K562 (cell line): ENCODE data around the gene ERN1. TPM values are rescaled to one million over a fixed set of nuclear protein-coding genes. Genes with fewer than 3 reads are reported as not detected.
A peak's percentile ranks its signal among the peaks of the same experiment; 100 is the strongest.

Experiments
- CBX3 ChIP-seq, 2 experiments: IDR thresholded peaks; 1 replicate in 1 of 2; 2 replicates in 1 of 2; pipeline ENCODE4 v1.6.1; 2012; ENCODE audit warnings: inconsistent platforms in 2 of 2, low read length in 2 of 2, borderline replicate concordance in 1 of 2, control low read depth in 1 of 2
- CXXC5 ChIP-seq: fragments of 250-450 bp; sonication (Bioruptor Pico); IDR thresholded peaks from 2 replicates; pipeline ENCODE4 v1.8.0; 2022; ENCODE audit warnings: inconsistent platforms, mild to moderate bottlenecking, moderate library complexity
- ETS2 ChIP-seq: IDR thresholded peaks from 2 replicates; pipeline ENCODE4 v1.6.1; 2016; ENCODE audit warnings: borderline replicate concordance, missing genetic modification characterization, mild to moderate bottlenecking, moderate library complexity, missing compliant biosample characterization; ENCODE audit not compliant: poor library complexity, severe bottlenecking
- FOXP4 ChIP-seq: sonication (generic); formaldehyde crosslinking; IDR thresholded peaks from 2 replicates; pipeline ENCODE4 v1.8.0; 2022; ENCODE audit warnings: mild to moderate bottlenecking, missing genetic modification reagents, borderline replicate concordance
- GTF2B ChIP-seq: IDR thresholded peaks from 2 replicates; pipeline ENCODE4 v1.6.1; 2011; ENCODE audit not compliant: insufficient read length; ENCODE audit errors: extremely low read depth
- KLF6 ChIP-seq: fragments of 250-450 bp; sonication (Bioruptor Pico); IDR thresholded peaks from 2 replicates; pipeline ENCODE4 v1.4.0; 2020; ENCODE audit warnings: mild to moderate bottlenecking, moderate library complexity, borderline replicate concordance
- NONO ChIP-seq, 2 experiments: fragments of 200-400 bp in 1 of 2; fragments of 450-650 bp in 1 of 2; formaldehyde crosslinking in 1 of 2; IDR thresholded peaks; 2 replicates each; pipeline ENCODE4 v1.6.1; 2017; ENCODE audit warnings: low read depth in 2 of 2, mild to moderate bottlenecking in 2 of 2, moderate library complexity in 2 of 2, low read length in 1 of 2
- RAD21 ChIP-seq, 2 experiments: fragments of 250-450 bp in 1 of 2; fragments of 450-650 bp in 1 of 2; sonication (Bioruptor Pico) in 1 of 2; formaldehyde crosslinking in 1 of 2; IDR thresholded peaks in 1 of 2; conservative IDR thresholded peaks in 1 of 2; 2 replicates each; pipeline versions ENCODE4 v1.4.0 to v1.8.0; 2020 to 2022; ENCODE audit warnings: mild to moderate bottlenecking in 2 of 2, moderate library complexity in 1 of 2
- SMC3 ChIP-seq: conservative IDR thresholded peaks from 2 replicates; pipeline ENCODE4 v1.6.1; 2011; ENCODE audit warnings: low read depth, low read length, improper control_type of control experiment; ENCODE audit not compliant: insufficient read depth
- SUPT5H ChIP-seq: fragments of 450-650 bp; IDR thresholded peaks from 2 replicates; pipeline ENCODE4 v1.6.1; 2016
- THRAP3 ChIP-seq: fragments of 450-650 bp; IDR thresholded peaks from 2 replicates; pipeline ENCODE4 v1.6.1; 2016; ENCODE audit warnings: mild to moderate bottlenecking, inconsistent platforms, borderline replicate concordance
- TOE1 ChIP-seq, 2 experiments: fragments of 450-650 bp in 1 of 2; sonication (generic) in 1 of 2; formaldehyde crosslinking in 1 of 2; IDR thresholded peaks; 2 replicates each; pipeline versions ENCODE4 v1.7.1 to v1.8.0; 2016 to 2022; ENCODE audit warnings: borderline replicate concordance in 2 of 2, mild to moderate bottlenecking in 2 of 2, antibody characterized with exemption in 1 of 2, inconsistent platforms in 1 of 2, low read depth in 1 of 2, missing genetic modification reagents in 1 of 2, moderate library complexity in 1 of 2
- ZC3H8 ChIP-seq: fragments of 450-650 bp; IDR thresholded peaks from 2 replicates; pipeline ENCODE4 v1.6.1; 2017
- ZKSCAN8 ChIP-seq: fragments of 200-800 bp; sonication (Bioruptor generic); IDR thresholded peaks from 2 replicates; pipeline ENCODE4 v1.6.1; 2016; ENCODE audit warnings: missing genetic modification characterization, missing compliant biosample characterization
- polyA plus RNA-seq, 8 experiments: library from polyadenylated mRNA; depleted of rRNA in 4 of 8; stranded (reverse) in 5 of 8; unstranded in 3 of 8; fragments of >200 nt; fragmentation: Nextera tagmentation in 2 of 8; fragmentation: Illumina TruSeq in 1 of 8; extraction: Ambion mirVana in 2 of 8; extraction: Trizol in 1 of 8; gene quantifications; 2 replicates each; pipeline versions ENCODE4 v1.2.1 to v1.2.3, GENCODE V29; 2011 to 2014; ENCODE audit warnings: inconsistent platforms in 1 of 8, missing spikeins in 1 of 8
- total RNA-seq, 7 experiments: library from RNA; depleted of rRNA in 6 of 7; stranded (reverse); fragments of >200 nt in 6 of 7; fragmentation: Illumina TruSeq in 2 of 7; extraction: Trizol in 2 of 7; gene quantifications; 2 replicates each; pipeline versions ENCODE4 v1.2.1 to v1.2.3, GENCODE V29; 2011 to 2021; ENCODE audit warnings: low replicate concordance in 1 of 7
- TF ChIP-seq, protein P1 (sequence below): sonication (generic); formaldehyde crosslinking; IDR thresholded peaks from 2 replicates; pipeline ENCODE4 v1.8.0; 2022; ENCODE audit warnings: missing genetic modification reagents, mild to moderate bottlenecking, moderate library complexity, borderline replicate concordance
- TF ChIP-seq, protein P2 (sequence below), 2 experiments: fragments of 450-650 bp in 1 of 2; sonication (generic) in 1 of 2; formaldehyde crosslinking; conservative IDR thresholded peaks; 2 replicates each; pipeline versions ENCODE4 v1.4.0 to v1.8.1; 2020 to 2022; ENCODE audit warnings: mild to moderate bottlenecking in 1 of 2, missing genetic modification reagents in 1 of 2
- TF ChIP-seq, protein P3 (sequence below): fragments of 450-650 bp; IDR thresholded peaks from 2 replicates; pipeline ENCODE4 v1.7.1; 2018; ENCODE audit warnings: mild to moderate bottlenecking, low read depth; ENCODE audit not compliant: partially characterized antibody

ERN1 gene
- total and polyA plus RNA-seq, 9 of the 15 experiments (the other 6 are each of a cell fraction or from before 2014, with no cell fraction given): 2.1 to 22.5 (median 7.3) TPM

DNA sequence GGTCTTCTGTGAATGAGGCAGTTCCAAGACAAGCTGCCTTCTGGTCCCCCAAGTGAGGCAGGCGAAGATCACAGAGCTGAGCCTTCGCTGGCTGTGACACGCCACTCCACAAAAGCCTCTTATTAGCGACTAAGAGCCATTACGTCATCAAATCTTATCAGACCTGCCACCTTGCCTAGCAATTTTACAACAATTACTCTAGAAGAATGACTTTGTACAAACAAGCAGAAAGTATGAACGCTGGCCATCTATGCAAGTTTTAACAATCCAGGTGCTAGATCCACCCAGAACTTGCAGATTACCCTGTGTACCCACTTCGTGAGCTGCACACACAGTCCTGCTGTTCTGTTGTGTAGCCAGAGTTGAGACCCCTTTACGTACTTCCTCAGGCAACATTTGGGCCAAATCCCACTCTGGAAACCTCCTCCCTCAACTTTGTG lies 105.7 kb downstream of the ERN1 start (continued):
- TF ChIP-seq KLF6 (CRISPR knock-in tag) (no peak), CBX3 (IDR thresholded peaks at IDR 0.05; ENCODE audit: borderline replicate concordance in 1 of 2, low read length in 2 of 2) (0 out of 3 replicates have a peak, but pooled peaks of 1 of the 2 experiments have one; percentile 16), CXXC5 (peak; percentile 63), RAD21 (CRISPR knock-in tag; conservative IDR thresholded peaks at IDR 0.05 in 1 of 2, IDR thresholded peaks at IDR 0.05 in 1 of 2) (peak in 1 of 2 experiments; percentile 16; a peak in 1 of 4 replicates), ETS2 (no peak), ZC3H8 (no peak), NONO (IDR thresholded peaks at IDR 0.05; ENCODE audit: low read depth in 2 of 2, low read length in 1 of 2) (peak in 1 of 2 experiments; percentile 77; a peak in 2 of 4 replicates), THRAP3 (no peak), FOXP4 (CRISPR knock-in tag) (no peak), SMC3 (no peak), GTF2B (no peak), SUPT5H (no peak), TOE1 (IDR thresholded peaks at IDR 0.05; ENCODE audit: borderline replicate concordance) (peak; percentile 64; the same call in 1 of the 2 replicates), TOE1 (CRISPR knock-in tag; IDR thresholded peaks at IDR 0.05; ENCODE audit: borderline replicate concordance, low read depth) (no peak), ZKSCAN8 (CRISPR knock-in tag) (peak; percentile 67; the same call in 1 of the 2 replicates)
- TF ChIP-seq, protein P1, sequence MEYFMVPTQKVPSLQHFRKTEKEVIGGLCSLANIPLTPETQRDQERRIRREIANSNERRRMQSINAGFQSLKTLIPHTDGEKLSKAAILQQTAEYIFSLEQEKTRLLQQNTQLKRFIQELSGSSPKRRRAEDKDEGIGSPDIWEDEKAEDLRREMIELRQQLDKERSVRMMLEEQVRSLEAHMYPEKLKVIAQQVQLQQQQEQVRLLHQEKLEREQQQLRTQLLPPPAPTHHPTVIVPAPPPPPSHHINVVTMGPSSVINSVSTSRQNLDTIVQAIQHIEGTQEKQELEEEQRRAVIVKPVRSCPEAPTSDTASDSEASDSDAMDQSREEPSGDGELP (CRISPR knock-in tag): peak; percentile 51; the same call in 1 of the 2 replicates
- TF ChIP-seq, protein P2, sequence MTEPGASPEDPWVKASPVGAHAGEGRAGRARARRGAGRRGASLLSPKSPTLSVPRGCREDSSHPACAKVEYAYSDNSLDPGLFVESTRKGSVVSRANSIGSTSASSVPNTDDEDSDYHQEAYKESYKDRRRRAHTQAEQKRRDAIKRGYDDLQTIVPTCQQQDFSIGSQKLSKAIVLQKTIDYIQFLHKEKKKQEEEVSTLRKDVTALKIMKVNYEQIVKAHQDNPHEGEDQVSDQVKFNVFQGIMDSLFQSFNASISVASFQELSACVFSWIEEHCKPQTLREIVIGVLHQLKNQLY (CRISPR knock-in tag; conservative IDR thresholded peaks at IDR 0.05): no peak
- TF ChIP-seq, protein P3, sequence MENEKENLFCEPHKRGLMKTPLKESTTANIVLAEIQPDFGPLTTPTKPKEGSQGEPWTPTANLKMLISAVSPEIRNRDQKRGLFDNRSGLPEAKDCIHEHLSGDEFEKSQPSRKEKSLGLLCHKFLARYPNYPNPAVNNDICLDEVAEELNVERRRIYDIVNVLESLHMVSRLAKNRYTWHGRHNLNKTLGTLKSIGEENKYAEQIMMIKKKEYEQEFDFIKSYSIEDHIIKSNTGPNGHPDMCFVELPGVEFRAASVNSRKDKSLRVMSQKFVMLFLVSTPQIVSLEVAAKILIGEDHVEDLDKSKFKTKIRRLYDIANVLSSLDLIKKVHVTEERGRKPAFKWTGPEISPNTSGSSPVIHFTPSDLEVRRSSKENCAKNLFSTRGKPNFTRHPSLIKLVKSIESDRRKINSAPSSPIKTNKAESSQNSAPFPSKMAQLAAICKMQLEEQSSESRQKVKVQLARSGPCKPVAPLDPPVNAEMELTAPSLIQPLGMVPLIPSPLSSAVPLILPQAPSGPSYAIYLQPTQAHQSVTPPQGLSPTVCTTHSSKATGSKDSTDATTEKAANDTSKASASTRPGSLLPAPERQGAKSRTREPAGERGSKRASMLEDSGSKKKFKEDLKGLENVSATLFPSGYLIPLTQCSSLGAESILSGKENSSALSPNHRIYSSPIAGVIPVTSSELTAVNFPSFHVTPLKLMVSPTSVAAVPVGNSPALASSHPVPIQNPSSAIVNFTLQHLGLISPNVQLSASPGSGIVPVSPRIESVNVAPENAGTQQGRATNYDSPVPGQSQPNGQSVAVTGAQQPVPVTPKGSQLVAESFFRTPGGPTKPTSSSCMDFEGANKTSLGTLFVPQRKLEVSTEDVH: no peak
